A673 (cell line): ENCODE data around the gene PHRF1. TPM values are rescaled to one million over a fixed set of nuclear protein-coding genes. Genes with fewer than 3 reads are reported as not detected.
A peak's percentile ranks its signal among the peaks of the same experiment; 100 is the strongest.

Experiments
- BruUV-seq: library from RNA; stranded (reverse); fragments of 400-500 nt; replicated peaks from 2 replicates; lab custom pipeline; 2021; lab: Mats Ljungman, UMichigan
- CTCF ChIA-PET: fragments of 300-600 bp; sonication (Branson Sonifier 250); formaldehyde crosslinking; loops from one replicate; lab custom pipeline; 2022; ENCODE audit warnings: antibody characterized with exemption; lab: Charles Lee
- POLR2A ChIA-PET: fragments of 300-600 bp; sonication (Branson Sonifier 250); formaldehyde crosslinking; loops from one replicate; lab custom pipeline; 2022; ENCODE audit warnings: antibody characterized with exemption; ENCODE audit not compliant: low non-redundant PET; lab: Charles Lee
- DNase-seq: peaks from one replicate; pipeline ENCODE4 v3.0.0-alpha.2; 2015; ENCODE audit warnings: low spot score
- H3K27ac ChIP-seq: fragments of 200-600 bp; sonication (generic); 2 replicates; pipeline ENCODE4 v1.5.1; 2016; ENCODE audit warnings: mixed run types, low read depth, mild to moderate bottlenecking, mixed read lengths, antibody characterized with exemption, low read length; ENCODE audit not compliant: poor library complexity, severe bottlenecking
- H3K27me3 ChIP-seq: fragments of 200-600 bp; sonication (generic); replicated peaks from 2 replicates; pipeline ENCODE4 v1.6.1; 2017; ENCODE audit warnings: mixed run types, low read depth, mild to moderate bottlenecking, mixed read lengths, antibody characterized with exemption, low read length; ENCODE audit not compliant: insufficient read depth, poor library complexity
- H3K36me3 ChIP-seq: fragments of 200-600 bp; sonication (generic); 2 replicates; pipeline ENCODE4 v1.6.1; 2016; ENCODE audit warnings: mixed run types, mild to moderate bottlenecking, mixed read lengths, antibody characterized with exemption, low read length; ENCODE audit not compliant: insufficient read depth, poor library complexity, severe bottlenecking
- H3K4me1 ChIP-seq: fragments of 200-600 bp; sonication (generic); 2 replicates; pipeline ENCODE4 v1.6.1; 2017; ENCODE audit warnings: mixed run types, mild to moderate bottlenecking, mixed read lengths, antibody characterized with exemption, low read length; ENCODE audit not compliant: insufficient read depth, poor library complexity, severe bottlenecking
- H3K4me3 ChIP-seq: fragments of 200-600 bp; sonication (generic); 2 replicates; pipeline ENCODE4 v1.5.1; 2016; ENCODE audit warnings: low read depth, mixed run types, mild to moderate bottlenecking, mixed read lengths, low read length; ENCODE audit not compliant: poor library complexity, severe bottlenecking
- H3K9me3 ChIP-seq: fragments of 200-600 bp; sonication (generic); 2 replicates; pipeline ENCODE4 v1.6.1; 2016; ENCODE audit warnings: mixed run types, low read depth, mild to moderate bottlenecking, mixed read lengths, antibody characterized with exemption, low read length; ENCODE audit not compliant: poor library complexity, severe bottlenecking
- EZH2 ChIP-seq: fragments of 200-600 bp; sonication (generic); IDR thresholded peaks from 2 replicates; pipeline ENCODE4 v1.6.1; 2017; ENCODE audit warnings: borderline replicate concordance, low read depth, mild to moderate bottlenecking, mixed read lengths, antibody characterized with exemption, low read length; ENCODE audit not compliant: poor library complexity, severe bottlenecking
- intact Hi-C: fragments of 100-400 bp; cut with micrococcal nuclease; formaldehyde crosslinking; loops from one replicate; pipeline ENCODE4 v1.10.0; 2022; ENCODE audit not compliant: unreplicated experiment
- total RNA-seq: library from RNA; stranded (reverse); gene quantifications from 2 replicates; pipeline ENCODE4 v1.2.3, GENCODE V29; 2021
- TF ChIP-seq, protein P1 (sequence below): fragments of 300-800, 200-600 bp; sonication (generic); conservative IDR thresholded peaks from 2 replicates; pipeline ENCODE4 v1.5.1; 2017; ENCODE audit warnings: low read depth, mild to moderate bottlenecking, antibody characterized with exemption, low read length, moderate library complexity, mixed read lengths

Gene PHRF1
- total RNA-seq, 1 experiment from 2014 or later = 43.0 TPM

DNA sequence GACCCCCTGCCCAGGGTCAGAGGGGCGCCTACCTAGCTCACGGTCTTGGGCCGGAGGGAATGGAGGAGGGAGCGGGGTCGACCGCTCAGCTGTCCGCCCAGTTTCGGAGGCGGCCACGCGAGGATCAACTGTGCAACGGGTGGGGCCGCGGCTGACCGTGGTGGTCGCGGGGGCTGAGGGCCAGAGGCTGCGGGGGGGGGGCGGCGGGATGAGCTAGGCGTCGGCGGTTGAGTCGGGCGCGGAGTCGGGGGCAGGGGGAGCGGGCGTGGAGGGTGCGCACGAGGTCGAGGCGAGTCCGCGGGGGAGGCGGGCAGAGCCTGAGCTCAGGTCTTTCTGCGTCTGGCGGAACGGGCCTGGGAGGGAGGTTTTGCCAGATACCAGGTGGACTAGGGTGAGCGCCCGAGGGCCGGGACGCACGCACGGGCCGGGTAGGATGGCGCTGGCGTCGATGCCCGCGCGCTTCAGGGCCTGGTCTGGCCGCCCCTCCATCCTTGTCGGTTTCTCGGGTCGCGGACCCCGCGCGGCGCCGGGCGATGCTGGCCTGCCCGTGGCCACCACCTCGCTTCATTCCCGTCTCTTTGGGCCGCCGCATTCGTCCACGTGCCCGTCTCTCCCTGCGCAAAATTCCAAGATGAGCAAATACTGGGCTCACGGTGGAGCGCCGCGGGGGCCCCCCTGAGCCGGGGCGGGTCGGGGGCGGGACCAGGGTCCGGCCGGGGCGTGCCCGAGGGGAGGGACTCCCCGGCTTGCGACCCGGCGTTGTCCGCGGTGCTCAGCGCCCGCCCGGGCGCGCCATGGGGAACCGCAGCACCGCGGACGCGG, 60.5 kb downstream of the PHRF1 start, which contains the start of gene DRD4:
TSS of gene DRD4 (plus strand) at position 759 of the 822 bp plus-strand sequence. CDS start at position 795, 36 bp downstream.
- POLR2A ChIA-PET = no interaction called here
- no peak for DNase-seq
- Histone ChIP-seq H3K27me3 (no peaks in the 10 kb centered on the region), H3K4me1 (peaks cover 40% of the 10 kb centered on the region), H3K9me3 (no peaks in the 10 kb centered on the region), H3K4me3 (peak within 1 kb of the TSS; percentile 15), H3K27ac (peak within 1 kb of the TSS; percentile 82), H3K36me3 (no peaks in the 10 kb centered on the region)
- intact Hi-C loops = no loop called here
- no TSS peak for BruUV-seq
- TF ChIP-seq, protein P1, sequence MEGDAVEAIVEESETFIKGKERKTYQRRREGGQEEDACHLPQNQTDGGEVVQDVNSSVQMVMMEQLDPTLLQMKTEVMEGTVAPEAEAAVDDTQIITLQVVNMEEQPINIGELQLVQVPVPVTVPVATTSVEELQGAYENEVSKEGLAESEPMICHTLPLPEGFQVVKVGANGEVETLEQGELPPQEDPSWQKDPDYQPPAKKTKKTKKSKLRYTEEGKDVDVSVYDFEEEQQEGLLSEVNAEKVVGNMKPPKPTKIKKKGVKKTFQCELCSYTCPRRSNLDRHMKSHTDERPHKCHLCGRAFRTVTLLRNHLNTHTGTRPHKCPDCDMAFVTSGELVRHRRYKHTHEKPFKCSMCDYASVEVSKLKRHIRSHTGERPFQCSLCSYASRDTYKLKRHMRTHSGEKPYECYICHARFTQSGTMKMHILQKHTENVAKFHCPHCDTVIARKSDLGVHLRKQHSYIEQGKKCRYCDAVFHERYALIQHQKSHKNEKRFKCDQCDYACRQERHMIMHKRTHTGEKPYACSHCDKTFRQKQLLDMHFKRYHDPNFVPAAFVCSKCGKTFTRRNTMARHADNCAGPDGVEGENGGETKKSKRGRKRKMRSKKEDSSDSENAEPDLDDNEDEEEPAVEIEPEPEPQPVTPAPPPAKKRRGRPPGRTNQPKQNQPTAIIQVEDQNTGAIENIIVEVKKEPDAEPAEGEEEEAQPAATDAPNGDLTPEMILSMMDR = no peak
- no peak for TF ChIP-seq EZH2
- CTCF ChIA-PET = no interaction called here

DNA sequence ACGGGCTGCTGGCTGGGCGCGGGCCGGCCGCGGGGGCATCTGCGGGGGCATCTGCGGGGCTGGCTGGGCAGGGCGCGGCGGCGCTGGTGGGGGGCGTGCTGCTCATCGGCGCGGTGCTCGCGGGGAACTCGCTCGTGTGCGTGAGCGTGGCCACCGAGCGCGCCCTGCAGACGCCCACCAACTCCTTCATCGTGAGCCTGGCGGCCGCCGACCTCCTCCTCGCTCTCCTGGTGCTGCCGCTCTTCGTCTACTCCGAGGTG, 61.0 kb downstream of the PHRF1 start:
- peak overlapping the region; percentile 15 for H3K4me3 ChIP-seq
- POLR2A ChIA-PET = no interaction called here

DNA sequence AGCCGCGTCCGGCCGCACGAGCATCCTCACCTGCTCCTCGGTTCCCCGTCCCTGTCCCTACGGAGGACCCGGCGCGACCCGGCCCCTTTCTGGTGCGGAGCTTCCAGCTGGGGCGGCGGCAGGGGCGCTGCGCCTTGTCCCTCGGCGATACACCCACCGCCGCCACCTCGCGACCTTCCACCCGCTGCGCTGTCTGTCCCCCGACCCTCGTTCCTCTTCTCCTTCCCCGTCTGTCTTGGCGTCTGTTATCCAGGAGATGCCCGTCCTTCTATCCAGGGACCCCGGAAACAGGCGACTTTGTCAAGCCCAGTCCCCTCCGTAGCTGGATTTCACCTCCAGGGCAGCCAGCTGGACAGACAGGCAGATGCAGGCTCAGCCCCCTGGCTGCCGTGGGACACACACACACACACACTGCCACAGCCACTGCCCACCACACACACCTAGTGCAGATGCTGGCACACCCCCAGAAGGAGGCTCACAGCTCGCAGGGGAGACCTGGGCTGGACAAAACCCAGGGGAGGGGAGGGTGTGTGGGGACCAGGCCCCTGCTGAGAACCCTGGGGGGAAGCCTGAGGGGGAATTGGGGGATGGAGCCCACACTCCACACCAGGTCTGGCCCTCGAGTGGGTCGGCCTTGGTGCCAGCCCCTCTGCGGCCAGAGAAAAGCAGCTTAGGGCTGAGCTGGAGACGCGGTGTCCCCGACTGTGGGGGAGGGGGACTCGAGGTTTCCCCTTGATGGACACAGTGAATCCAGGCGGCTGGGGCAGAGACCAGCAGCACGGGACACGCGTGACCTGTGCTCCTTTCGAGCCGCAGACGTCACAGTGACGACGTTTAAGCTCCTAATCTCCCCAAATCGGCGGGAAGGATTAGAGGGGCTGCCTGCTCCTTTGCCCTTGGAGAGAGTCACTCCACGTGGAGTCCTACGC, 61.6 kb downstream of the PHRF1 start:
- Histone ChIP-seq H3K9me3 (no peaks in the 10 kb centered on the region), H3K27ac (peak overlapping the region; percentile 82), H3K27me3 (no peaks in the 10 kb centered on the region), H3K4me3 (peak overlapping the region; percentile 15), H3K36me3 (no peaks in the 10 kb centered on the region), H3K4me1 (peaks cover 49% of the 10 kb centered on the region)
- POLR2A ChIA-PET = no interaction called here
- DNase-seq = peak; percentile 40
- CTCF ChIA-PET = no interaction called here
- TF ChIP-seq EZH2 = no peak
- intact Hi-C loops = no loop called here
- BruUV-seq = no TSS peak

More for the DNA sequence above, 61.0 kb downstream of the PHRF1 start:
- no peaks in the 10 kb centered on the region for H3K27me3 ChIP-seq
- no peak overlapping the region for H3K27ac ChIP-seq
- no peaks in the 10 kb centered on the region for H3K9me3 ChIP-seq
- intact Hi-C loops = no loop called here
- no TSS peak for BruUV-seq
- TF ChIP-seq, protein P1 = no peak
- TF ChIP-seq EZH2 = no peak
- H3K4me1 ChIP-seq = peaks cover 45% of the 10 kb centered on the region
- no peaks in the 10 kb centered on the region for H3K36me3 ChIP-seq
- DNase-seq = no peak
- CTCF ChIA-PET = no interaction called here
